ENCODE results near the gene MYCBP2. TPM values are rescaled to one million over a fixed set of nuclear protein-coding genes. Genes with fewer than 3 reads are reported as not detected.

MYCBP2 gene, protein sequence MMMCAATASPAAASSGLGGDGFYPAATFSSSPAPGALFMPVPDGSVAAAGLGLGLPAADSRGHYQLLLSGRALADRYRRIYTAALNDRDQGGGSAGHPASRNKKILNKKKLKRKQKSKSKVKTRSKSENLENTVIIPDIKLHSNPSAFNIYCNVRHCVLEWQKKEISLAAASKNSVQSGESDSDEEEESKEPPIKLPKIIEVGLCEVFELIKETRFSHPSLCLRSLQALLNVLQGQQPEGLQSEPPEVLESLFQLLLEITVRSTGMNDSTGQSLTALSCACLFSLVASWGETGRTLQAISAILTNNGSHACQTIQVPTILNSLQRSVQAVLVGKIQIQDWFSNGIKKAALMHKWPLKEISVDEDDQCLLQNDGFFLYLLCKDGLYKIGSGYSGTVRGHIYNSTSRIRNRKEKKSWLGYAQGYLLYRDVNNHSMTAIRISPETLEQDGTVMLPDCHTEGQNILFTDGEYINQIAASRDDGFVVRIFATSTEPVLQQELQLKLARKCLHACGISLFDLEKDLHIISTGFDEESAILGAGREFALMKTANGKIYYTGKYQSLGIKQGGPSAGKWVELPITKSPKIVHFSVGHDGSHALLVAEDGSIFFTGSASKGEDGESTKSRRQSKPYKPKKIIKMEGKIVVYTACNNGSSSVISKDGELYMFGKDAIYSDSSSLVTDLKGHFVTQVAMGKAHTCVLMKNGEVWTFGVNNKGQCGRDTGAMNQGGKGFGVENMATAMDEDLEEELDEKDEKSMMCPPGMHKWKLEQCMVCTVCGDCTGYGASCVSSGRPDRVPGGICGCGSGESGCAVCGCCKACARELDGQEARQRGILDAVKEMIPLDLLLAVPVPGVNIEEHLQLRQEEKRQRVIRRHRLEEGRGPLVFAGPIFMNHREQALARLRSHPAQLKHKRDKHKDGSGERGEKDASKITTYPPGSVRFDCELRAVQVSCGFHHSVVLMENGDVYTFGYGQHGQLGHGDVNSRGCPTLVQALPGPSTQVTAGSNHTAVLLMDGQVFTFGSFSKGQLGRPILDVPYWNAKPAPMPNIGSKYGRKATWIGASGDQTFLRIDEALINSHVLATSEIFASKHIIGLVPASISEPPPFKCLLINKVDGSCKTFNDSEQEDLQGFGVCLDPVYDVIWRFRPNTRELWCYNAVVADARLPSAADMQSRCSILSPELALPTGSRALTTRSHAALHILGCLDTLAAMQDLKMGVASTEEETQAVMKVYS (N-terminal part only)
- 99.6 and 132 TPM in 2 replicates for total RNA-seq

DNA sequence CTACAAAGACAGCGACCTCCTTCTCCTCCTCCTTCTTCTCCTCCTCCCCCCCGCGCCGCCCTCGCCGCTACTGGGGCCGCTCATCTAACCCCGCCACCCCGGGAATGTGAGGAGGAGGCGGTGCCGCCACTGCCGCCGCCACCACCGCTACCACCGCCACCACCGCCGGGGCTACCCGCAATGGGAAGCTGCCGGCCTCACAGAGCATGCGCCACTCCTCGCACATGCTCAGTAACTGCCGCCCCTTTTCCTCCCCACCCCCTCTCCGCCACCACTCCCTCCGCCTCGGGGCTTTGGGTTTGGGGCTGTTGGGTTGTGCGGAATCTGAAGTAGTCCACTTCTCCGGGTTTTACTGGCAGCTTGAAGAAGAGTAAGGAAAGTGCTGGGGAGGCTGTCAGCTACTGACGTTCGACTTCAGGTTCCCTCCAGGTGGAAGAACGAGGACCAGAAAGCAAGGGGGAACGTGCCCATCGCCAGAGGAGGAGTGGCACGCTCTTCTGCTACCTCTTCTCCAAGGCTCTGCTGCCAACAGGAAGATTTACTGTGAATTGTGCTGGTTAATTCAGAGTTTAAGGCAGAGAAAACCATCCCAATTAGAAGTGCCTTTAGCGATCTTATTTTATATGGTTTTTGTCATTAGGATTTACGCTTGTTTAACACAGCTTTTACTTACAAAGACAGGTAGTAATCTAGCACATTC lies at the start of gene MYCBP2:
Gene MYCBP2 (minus strand): TSS at position 190 of the 700 bp plus-strand sequence. CDS start 319 bp downstream, outside the sequence.

DNA sequence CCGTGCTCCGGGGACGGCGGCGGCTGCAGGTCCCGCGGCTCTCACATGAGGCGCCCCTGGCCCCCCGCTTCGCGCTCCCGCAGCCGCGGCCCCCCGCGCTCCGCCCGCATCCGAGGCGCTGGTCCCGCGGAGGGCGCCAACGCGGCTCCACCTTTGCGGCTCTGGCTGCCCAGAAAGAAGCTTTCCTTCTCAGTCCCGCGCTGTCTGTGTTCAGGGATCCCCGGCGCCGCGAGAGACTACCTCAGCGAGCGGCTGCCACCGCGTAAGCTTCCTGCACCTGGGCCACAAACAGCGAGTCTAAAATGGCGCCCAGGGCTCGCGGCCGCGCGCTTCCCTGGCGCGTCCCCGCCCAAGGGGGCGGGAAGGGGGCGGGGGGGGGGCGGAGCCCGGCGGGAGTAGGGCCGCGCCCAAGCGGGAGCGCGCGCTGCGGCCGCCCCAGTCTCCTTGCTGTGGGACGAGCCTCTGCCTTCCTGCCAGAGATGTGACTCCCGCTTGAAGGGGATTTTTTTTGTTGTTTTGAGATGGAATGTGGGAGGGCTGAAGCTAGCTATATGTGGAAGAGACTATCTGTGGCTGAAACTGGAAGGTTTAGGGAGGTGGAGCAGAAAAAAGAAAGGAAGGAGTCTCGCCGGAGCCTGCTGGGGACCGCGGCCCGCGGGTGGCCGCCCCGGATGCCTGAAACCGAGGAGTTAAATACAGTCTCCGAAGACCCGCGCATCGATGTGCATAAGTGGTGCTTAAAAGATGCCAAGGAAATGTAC lies 299.9 kb downstream of the MYCBP2 start, which contains the start of gene FBXL3:
Gene FBXL3 (minus strand): TSS at position 299 of the 761 bp plus-strand sequence. CDS start 5,299 bp downstream, outside the sequence.

Other genes with a start within 250 kb of the MYCBP2 start
- not detected in 2 replicates for gene SCEL, start 208.6 kb upstream of the MYCBP2 start, total RNA-seq

Measured in cardiac ventricle fibroblast (primary cell).